GM12801 (cell line): ENCODE data around the gene EXOC6.

Source experiments
- CTCF ChIP-seq: IDR thresholded peaks from one replicate; pipeline ENCODE4 v1.5.1; 2011; ENCODE audit warnings: control low read depth; ENCODE audit not compliant: insufficient read length; ENCODE audit errors: extremely low read depth

The EXOC6 gene

GRCh38 chr10:92957223-92958010 is 109.1 kb downstream of the EXOC6 start:
- TF ChIP-seq CTCF = no peak

- TF ChIP-seq CTCF = no peak
Observed at GRCh38 chr10:92961638-92962037, 113.3 kb downstream of the EXOC6 start.

- TF ChIP-seq CTCF = no peak
Observed at GRCh38 chr10:92965314-92965713, 117.0 kb downstream of the EXOC6 start.

GRCh38 chr10:92967641-92968040 is 119.3 kb downstream of the EXOC6 start:
- no peak for TF ChIP-seq CTCF

- no peak for TF ChIP-seq CTCF
Observed at GRCh38 chr10:92969151-92969550, 120.8 kb downstream of the EXOC6 start.

GRCh38 chr10:92970301-92971070 is 122.2 kb downstream of the EXOC6 start:
- no peak for TF ChIP-seq CTCF

GRCh38 chr10:92972066-92972870 is 123.9 kb downstream of the EXOC6 start:
- no peak for TF ChIP-seq CTCF
